BJ (cell line): ENCODE results near the gene NTNG1. TPM values are rescaled to one million over a fixed set of nuclear protein-coding genes. Genes with fewer than 3 reads are reported as not detected.
"Not testable (repeated sequence)": the region's sequence is repeated elsewhere in the genome, so short reads cannot be mapped to it uniquely, and the experiment has no call there.

Experiments used
- CTCF ChIA-PET: fragments of 350-600 bp; formaldehyde crosslinking; extraction: SDS; loops from one replicate; lab custom pipeline; 2021; ENCODE audit warnings: antibody characterized with exemption, inconsistent platforms; lab: Yijun Ruan, JAX
- POLR2A ChIA-PET: fragments of 300-600 bp; sonication (Branson Sonifier 250); formaldehyde crosslinking; extraction: SDS; loops from one replicate; lab custom pipeline; 2021; ENCODE audit warnings: antibody characterized with exemption; lab: Charles Lee
- DNase-seq: peaks from one replicate; pipeline ENCODE4 v3.0.0-alpha.2; 2011; ENCODE audit warnings: low read depth
- H3K27me3 ChIP-seq: 2 replicates; pipeline ENCODE4 v1.6.0; 2011; ENCODE audit warnings: low read length; ENCODE audit not compliant: control insufficient read depth, insufficient read depth
- H3K36me3 ChIP-seq: 2 replicates; pipeline ENCODE4 v1.5.1; 2011; ENCODE audit warnings: low read length; ENCODE audit not compliant: control insufficient read depth, insufficient read depth
- H3K4me3 ChIP-seq: 2 replicates; pipeline ENCODE4 v1.5.1; 2011; ENCODE audit warnings: low read depth, mild to moderate bottlenecking, control low read depth, low read length
- polyA plus RNA-seq: library from polyadenylated mRNA; depleted of rRNA; stranded (reverse); fragments of >200 nt; gene quantifications from 2 replicates; pipeline ENCODE4 v1.2.3, GENCODE V29; 2011
- TF ChIP-seq, protein P1 (sequence below): IDR thresholded peaks from 2 replicates; pipeline ENCODE4 v1.5.1; 2011; ENCODE audit warnings: low read depth, mild to moderate bottlenecking, control low read depth, inconsistent platforms, low read length, moderate library complexity; ENCODE audit not compliant: insufficient read depth

The NTNG1 gene
- polyA plus RNA-seq, 1 experiment, result 3.3 TPM

GRCh38 chr1:107228704-107229371 lies 88.0 kb downstream of the NTNG1 start:
- no peaks in the 10 kb centered on the region for H3K27me3 ChIP-seq
- ChIA-PET POLR2A (no interaction called here), CTCF (interaction anchor here (0.6 kb wide), 2 partner anchors 24 to 1107 kb away, joined by 3 to 5 read pairs; no protein-coding TSS in a partner anchor)
- no peak overlapping the region for H3K4me3 ChIP-seq
- TF ChIP-seq, protein P1, sequence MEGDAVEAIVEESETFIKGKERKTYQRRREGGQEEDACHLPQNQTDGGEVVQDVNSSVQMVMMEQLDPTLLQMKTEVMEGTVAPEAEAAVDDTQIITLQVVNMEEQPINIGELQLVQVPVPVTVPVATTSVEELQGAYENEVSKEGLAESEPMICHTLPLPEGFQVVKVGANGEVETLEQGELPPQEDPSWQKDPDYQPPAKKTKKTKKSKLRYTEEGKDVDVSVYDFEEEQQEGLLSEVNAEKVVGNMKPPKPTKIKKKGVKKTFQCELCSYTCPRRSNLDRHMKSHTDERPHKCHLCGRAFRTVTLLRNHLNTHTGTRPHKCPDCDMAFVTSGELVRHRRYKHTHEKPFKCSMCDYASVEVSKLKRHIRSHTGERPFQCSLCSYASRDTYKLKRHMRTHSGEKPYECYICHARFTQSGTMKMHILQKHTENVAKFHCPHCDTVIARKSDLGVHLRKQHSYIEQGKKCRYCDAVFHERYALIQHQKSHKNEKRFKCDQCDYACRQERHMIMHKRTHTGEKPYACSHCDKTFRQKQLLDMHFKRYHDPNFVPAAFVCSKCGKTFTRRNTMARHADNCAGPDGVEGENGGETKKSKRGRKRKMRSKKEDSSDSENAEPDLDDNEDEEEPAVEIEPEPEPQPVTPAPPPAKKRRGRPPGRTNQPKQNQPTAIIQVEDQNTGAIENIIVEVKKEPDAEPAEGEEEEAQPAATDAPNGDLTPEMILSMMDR, result no peak
- DNase-seq, result no peak
- H3K36me3 ChIP-seq, result no peaks in the 10 kb centered on the region

DNA sequence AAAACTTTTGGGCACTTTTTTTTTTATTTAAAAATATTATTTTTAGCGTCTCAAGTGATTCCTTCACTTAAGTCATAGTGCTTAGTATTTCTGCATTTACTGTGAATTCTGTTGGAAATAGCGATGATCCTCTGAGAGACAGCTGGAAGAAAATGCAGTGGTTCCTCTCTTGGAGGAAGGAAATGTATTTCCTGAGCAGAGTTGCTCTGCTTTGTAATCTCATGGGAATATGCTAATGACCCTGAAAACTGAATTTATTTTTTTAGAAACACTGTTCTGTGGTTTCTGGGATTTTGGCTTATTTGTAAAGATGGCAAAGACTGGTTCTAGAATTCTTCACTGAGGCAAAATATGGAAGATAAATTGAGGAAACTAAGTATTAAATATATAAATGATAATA lies 88.9 kb downstream of the NTNG1 start:
- Histone ChIP-seq H3K4me3 (no peak overlapping the region), H3K27me3 (no peaks in the 10 kb centered on the region), H3K36me3 (no peaks in the 10 kb centered on the region)
- ChIA-PET CTCF (interaction anchor here (0.6 kb wide), 2 partner anchors 23 to 1108 kb away, joined by 3 to 5 read pairs; no protein-coding TSS in a partner anchor), POLR2A (no interaction called here)
- TF ChIP-seq, protein P1, result no peak
- no peak for DNase-seq

DNA sequence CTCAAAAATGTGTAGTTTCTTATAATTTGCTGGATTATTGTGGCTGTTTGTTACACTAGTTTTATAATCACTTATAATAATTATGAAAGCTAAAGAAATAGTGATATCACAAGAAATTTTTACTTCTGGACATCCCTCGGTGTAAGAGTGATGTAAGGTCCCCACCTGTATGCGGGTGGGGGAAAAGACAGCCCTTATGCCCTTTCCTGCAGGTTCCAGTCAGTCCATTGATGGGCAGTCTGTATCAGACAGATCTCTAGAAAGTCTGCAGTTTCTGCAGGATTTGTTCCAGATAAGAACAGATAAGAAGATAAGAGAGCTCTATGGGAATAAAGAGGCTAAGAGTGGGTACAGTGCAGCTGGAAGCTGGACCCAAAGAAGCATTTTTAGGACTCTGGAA lies 89.3 kb downstream of the NTNG1 start:
- ChIA-PET CTCF (no interaction called here), POLR2A (no interaction called here)
- no peak for DNase-seq
- Histone ChIP-seq H3K27me3 (no peaks in the 10 kb centered on the region), H3K4me3 (no peak overlapping the region), H3K36me3 (no peaks in the 10 kb centered on the region)
- TF ChIP-seq, protein P1, result no peak

- no peaks in the 10 kb centered on the region for H3K27me3 ChIP-seq
- TF ChIP-seq, protein P1, result no peak
- ChIA-PET CTCF (no interaction called here), POLR2A (no interaction called here)
- no peaks in the 10 kb centered on the region for H3K36me3 ChIP-seq
- H3K4me3 ChIP-seq, result no peak overlapping the region
- no peak for DNase-seq
Observed at GRCh38 chr1:107231291-107231690, 90.5 kb downstream of the NTNG1 start.

- H3K36me3 ChIP-seq, result no peaks in the 10 kb centered on the region
- H3K27me3 ChIP-seq, result no peaks in the 10 kb centered on the region
- ChIA-PET POLR2A (no interaction called here), CTCF (no interaction called here)
- no peak overlapping the region for H3K4me3 ChIP-seq
- no peak for DNase-seq
- TF ChIP-seq, protein P1, result no peak
Observed at GRCh38 chr1:107232426-107232825, 91.6 kb downstream of the NTNG1 start.

- POLR2A ChIA-PET, DNase-seq, H3K27me3 ChIP-seq, H3K36me3 ChIP-seq, H3K4me3 ChIP-seq: not testable (repeated sequence)
- CTCF ChIA-PET, result interaction anchor here (1.6 kb wide), 1 partner anchor 36 kb away, joined by 4 read pairs; no protein-coding TSS in a partner anchor
Observed at GRCh38 chr1:107236760-107237159, 95.9 kb downstream of the NTNG1 start.
